HG02642 (cell line): ENCODE data around the gene CEP164.

Source experiments
- ATAC-seq: cut with Tn5 transposase; IDR thresholded peaks from one replicate; pipeline ENCODE4 v1.9.1; 2021; ENCODE audit warnings: mild to moderate bottlenecking; ENCODE audit not compliant: unreplicated experiment, poor library complexity

CEP164 gene

GRCh38 chr11:117327567-117328374 is at the start of gene CEP164:
Gene CEP164 (plus strand): TSS chr11:117327854. CDS start chr11:117338587, 10,733 bp downstream.
- ATAC-seq = peak; percentile 96

GRCh38 chr11:117278347-117278746 is 49.3 kb upstream of the CEP164 start:
- ATAC-seq = no peak

GRCh38 chr11:117279711-117280376 is 47.8 kb upstream of the CEP164 start:
- ATAC-seq = no peak

GRCh38 chr11:117281159-117281558 is 46.5 kb upstream of the CEP164 start:
- no peak for ATAC-seq

- ATAC-seq = no peak
These were observed 45.8 kb upstream of the CEP164 start for GRCh38 chr11:117281869-117282268.

GRCh38 chr11:117282956-117283355 is 44.7 kb upstream of the CEP164 start:
- ATAC-seq = no peak

- no peak for ATAC-seq
These were observed 43.6 kb upstream of the CEP164 start for GRCh38 chr11:117284053-117284452.

- ATAC-seq = no peak
These were observed 41.1 kb upstream of the CEP164 start for GRCh38 chr11:117286588-117286987.

- no peak for ATAC-seq
These were observed 40.0 kb upstream of the CEP164 start for GRCh38 chr11:117287668-117288067.

GRCh38 chr11:117289795-117290194 is 37.9 kb upstream of the CEP164 start:
- no peak for ATAC-seq

GRCh38 chr11:117290809-117291396 is 36.8 kb upstream of the CEP164 start, which contains the start of gene BACE1-AS:
Gene BACE1-AS (plus strand): TSS chr11:117291346.
- no peak for ATAC-seq

GRCh38 chr11:117292616-117293015 is 35.0 kb upstream of the CEP164 start:
- no peak for ATAC-seq

- ATAC-seq = no peak
These were observed 32.1 kb upstream of the CEP164 start for GRCh38 chr11:117295438-117296137.

- ATAC-seq = no peak
These were observed 30.8 kb upstream of the CEP164 start for GRCh38 chr11:117296881-117297280.

GRCh38 chr11:117298195-117298594 is 29.5 kb upstream of the CEP164 start:
- no peak for ATAC-seq

GRCh38 chr11:117299351-117300282 is 28.0 kb upstream of the CEP164 start:
- no peak for ATAC-seq

- ATAC-seq = no peak
These were observed 27.4 kb upstream of the CEP164 start for GRCh38 chr11:117300283-117300663.

- no peak for ATAC-seq
These were observed 26.9 kb upstream of the CEP164 start for GRCh38 chr11:117300773-117301172.

- no peak for ATAC-seq
These were observed 25.4 kb upstream of the CEP164 start for GRCh38 chr11:117302228-117302627.

- no peak for ATAC-seq
These were observed 24.6 kb upstream of the CEP164 start for GRCh38 chr11:117303101-117303500.
